Psoas muscle (tissue), 8 donors: Measurements from ENCODE around the gene CST2. TPM values are rescaled to one million over a fixed set of nuclear protein-coding genes. Genes with fewer than 3 reads are reported as not detected.

ENCODE experiments used
- ATAC-seq, 4 donors: fragments of 200-7000 bp; cut with Tn5 transposase; one replicate each; pipeline ENCODE4 v1.9.1; 2020; ENCODE audit warnings: moderate library complexity in 3 of 4, mild to moderate bottlenecking in 2 of 4
- DNase-seq, 2 donors: peaks; one replicate each; pipeline ENCODE4 v3.0.0-alpha.2; 2020
- H3K27ac ChIP-seq: fragments of 200-600 bp; one replicate; pipeline ENCODE4 v1.8.0; 2022
- H3K27me3 ChIP-seq, 3 donors: fragments of 200-600 bp in 1 of 3; one replicate each; pipeline versions ENCODE4 v1.6.1 to v1.8.0; 2013 to 2022; ENCODE audit warnings: low read length in 2 of 3, mild to moderate bottlenecking in 2 of 3, moderate library complexity in 1 of 3; ENCODE audit not compliant: insufficient read depth in 3 of 3
- H3K36me3 ChIP-seq, 2 donors: fragments of 200-600 bp in 1 of 2; one replicate each; pipeline versions ENCODE4 v1.6.1 to v1.8.0; 2013 to 2022; ENCODE audit warnings: low read depth in 1 of 2, mild to moderate bottlenecking in 1 of 2, moderate library complexity in 1 of 2; ENCODE audit not compliant: insufficient read depth in 1 of 2
- H3K4me1 ChIP-seq: fragments of 200-600 bp; one replicate; pipeline ENCODE4 v1.8.0; 2022
- H3K4me3 ChIP-seq: fragments of 200-600 bp; one replicate; pipeline ENCODE4 v1.8.0; 2022; ENCODE audit warnings: mild to moderate bottlenecking
- H3K9me3 ChIP-seq: fragments of 200-600 bp; one replicate; pipeline ENCODE4 v1.8.0; 2022
- CTCF ChIP-seq: fragments of 200-600 bp; IDR thresholded peaks from one replicate; pipeline ENCODE4 v1.8.0; 2022; ENCODE audit warnings: antibody characterized with exemption
- WGBS, 3 donors: extraction: QIAGEN DNeasy Blood & Tissue Kit; methylation state at CpG; one replicate each; pipeline versions ENCODE4 v1.1.6 to v1.1.7; 2013; 5-methylcytosine and 5-hydroxymethylcytosine counted together
- intact Hi-C, 2 donors: fragments of 100-400 bp; cut with DNase I; formaldehyde crosslinking; loops; one replicate each; pipeline versions ENCODE4 v1.11.0 to v1.14.2; 2022
- long read RNA-seq, 2 donors: library from polyadenylated mRNA; unstranded; transcript quantifications; one replicate each; pipeline ENCODE4 v2.0.0, GENCODE V29; 2021
- polyA plus RNA-seq, 3 donors: library from polyadenylated mRNA; stranded (reverse); fragments of 200-250 nt; gene quantifications; one replicate each; pipeline ENCODE4 v1.2.3, GENCODE V29; 2013
- total RNA-seq, 4 donors: library from RNA; stranded (reverse); fragmentation: NEBNext Ultra II Directional in 2 of 4; extraction: Animal tissue kit (Norgen Biotek cat#: 25700) in 2 of 4; gene quantifications; one replicate each; pipeline versions ENCODE4 v1.2.1 to v1.2.4, GENCODE V29; 2021 to 2023
- donor health status: healthy with polysubstance abuse.
- donor health status: DM: no; HTN: no; CAD: no; lungs with moderate emphysema.
- donor health status: Bipolar disorder and iron deficiency.
- donor health status: healthy.
- donor health status: DM: yes; HTN: yes; CAD: no.
- donor health status: DM: no; HTN: no; CAD: no.
- donor health status: DM: no; HTN: no; CAD: no.
- donor health status: DM: yes; HTN: yes; CAD: no.

The CST2 gene
- total RNA-seq: not detected
- polyA plus RNA-seq: not detected
- long read RNA-seq, donor 1: 0 reads
- long read RNA-seq, donor 2: 0 reads

GRCh38 chr20:23826541-23827021, at the start of gene CST2:
CST2 (minus strand) TSS chr20:23826729; CDS start chr20:23826660, 69 bp downstream.
- intact Hi-C loops: no loop called here
- Histone ChIP-seq H3K4me1 (no peaks in the 10 kb centered on the region), H3K4me3 (no peak within 1 kb of the TSS), H3K27ac (no peak within 1 kb of the TSS), H3K36me3 (no peaks in the 10 kb centered on the region), H3K27me3 (no peaks in the 10 kb centered on the region), H3K9me3 (no peaks in the 10 kb centered on the region)
- WGBS, 3 donors: 34 to 46% (median 44%) methylated on average over 4 of the region's 4 CpGs
- no peak for ATAC-seq
- DNase-seq: no peak
- no peak for TF ChIP-seq CTCF

- intact Hi-C loops: no loop called here
- Histone ChIP-seq H3K36me3 (no peaks in the 10 kb centered on the region), H3K27ac (no peak overlapping the region), H3K9me3 (no peaks in the 10 kb centered on the region), H3K4me1 (no peaks in the 10 kb centered on the region), H3K4me3 (no peak overlapping the region), H3K27me3 (peaks cover 0 to 5% (median under 1%) of the 10 kb centered on the region in 3 donors)
- TF ChIP-seq CTCF: no peak
- ATAC-seq (no peak), DNase-seq (no peak)
- WGBS, 3 donors: 66 to 77% (median 74%) methylated on average over 6 of the region's 6 CpGs
These were observed 49.2 kb upstream of the CST2 start for GRCh38 chr20:23875606-23876237.

- Histone ChIP-seq H3K4me3 (no peak overlapping the region), H3K9me3 (no peaks in the 10 kb centered on the region), H3K27me3 (peaks cover 0 to 5% (median 2%) of the 10 kb centered on the region in 3 donors), H3K4me1 (no peaks in the 10 kb centered on the region), H3K36me3 (no peaks in the 10 kb centered on the region), H3K27ac (no peak overlapping the region)
- 43 to 58% (median 52%) methylated on average over 5 of the region's 5 CpGs for WGBS, 3 donors
- DNase-seq: no peak
- intact Hi-C loops: no loop called here
- TF ChIP-seq CTCF: no peak
- no peak for ATAC-seq
These were observed 48.2 kb upstream of the CST2 start for GRCh38 chr20:23874747-23875146.

GRCh38 chr20:23873370-23874015, 47.0 kb upstream of the CST2 start:
- H3K36me3 ChIP-seq: no peaks in the 10 kb centered on the region
- H3K4me1 ChIP-seq: no peaks in the 10 kb centered on the region
- TF ChIP-seq CTCF: no peak
- peaks cover 0 to 10% (median 5%) of the 10 kb centered on the region in 3 donors for H3K27me3 ChIP-seq
- no peaks in the 10 kb centered on the region for H3K9me3 ChIP-seq
- H3K27ac ChIP-seq: no peak overlapping the region
- DNase-seq (no peak), ATAC-seq (no peak)
- WGBS, 3 donors: 53 to 59% (median 55%) methylated on average over 3 of the region's 3 CpGs
- intact Hi-C loops: no loop called here
- H3K4me3 ChIP-seq: no peak overlapping the region
